Measurements from ENCODE around the gene RAB27A. TPM values are rescaled to one million over a fixed set of nuclear protein-coding genes. Genes with fewer than 3 reads are reported as not detected.

The RAB27A gene
- polyA plus RNA-seq, 4 donors = 15.5 to 19.2 (median 18.2) TPM

GRCh38 chr15:55164284-55164683, 125.3 kb downstream of the RAB27A start:
- DNase-seq (ENCODE audit: low read depth in 4 of 4, low spot score in 2 of 4) = no peak

Other genes starting within 250 kb of the RAB27A start
- 100 to 1,000 TPM in 3 of 4 donors, 10 to 100 TPM in 1; 99.7 to 146 (median 134) TPM for gene RSL24D1, start 92.9 kb downstream of the RAB27A start, polyA plus RNA-seq (ENCODE audit: insufficient read length in 4 of 4)
- 10 to 100 TPM; 15.7 to 17.3 (median 16.9) TPM for gene PIGBOS1, start 29.3 kb upstream of the RAB27A start, polyA plus RNA-seq (ENCODE audit: insufficient read length in 4 of 4)
- gene PIGB, start 29.4 kb upstream of the RAB27A start, polyA plus RNA-seq (ENCODE audit: insufficient read length in 4 of 4) = 10 to 100 TPM; 18.4 to 25.2 (median 20.1) TPM
- gene CCPG1, start 118.5 kb upstream of the RAB27A start, polyA plus RNA-seq (ENCODE audit: insufficient read length in 4 of 4) = 10 to 100 TPM; 45.6 to 61.4 (median 55.4) TPM
- 1 to 10 TPM; 5.9 to 7.7 (median 6.9) TPM for gene PIERCE2, start 118.7 kb upstream of the RAB27A start, polyA plus RNA-seq (ENCODE audit: insufficient read length in 4 of 4)
- 10 to 100 TPM in 2 of 4 donors, 1 to 10 TPM in 2; 9.0 to 12.4 (median 10.7) TPM for gene DNAAF4, start 218.4 kb upstream of the RAB27A start, polyA plus RNA-seq (ENCODE audit: insufficient read length in 4 of 4)

Measured in left renal cortex interstitium (tissue), 4 donors.